ENCODE results near the gene RNF38. TPM values are rescaled to one million over a fixed set of nuclear protein-coding genes. Genes with fewer than 3 reads are reported as not detected.

Gene RNF38
- polyA plus RNA-seq, 1 of the 3 experiments (the other 2 are of a cell fraction): 9.5 TPM

DNA sequence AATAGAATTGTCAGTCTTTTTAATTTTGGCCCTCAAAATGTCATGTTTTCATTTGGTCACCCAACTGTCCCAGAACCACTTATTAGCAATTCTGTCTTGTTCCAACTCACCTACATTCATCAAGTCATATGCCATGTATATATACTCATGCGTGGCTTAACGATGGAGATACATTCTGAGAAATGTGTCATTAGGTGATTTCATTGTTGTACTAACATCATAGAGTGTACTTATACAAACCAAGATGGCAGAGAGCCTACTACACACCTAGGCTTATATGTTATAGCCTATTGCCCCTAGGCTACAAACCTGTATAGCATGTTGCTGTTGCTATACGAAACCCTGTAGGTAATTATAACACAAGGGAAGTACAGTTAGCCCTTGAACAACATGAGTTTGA lies 36.6 kb downstream of the RNF38 start:
- TF ChIP-seq NRF1 (IDR thresholded peaks at IDR 0.05; ENCODE audit: low read depth, low read length) (no peak), RCOR1 (IDR thresholded peaks at IDR 0.05; ENCODE audit: low read length) (no peak), MEF2A (IDR thresholded peaks at IDR 0.05; ENCODE audit: borderline replicate concordance, low read depth) (no peak), NFIC (IDR thresholded peaks at IDR 0.05; ENCODE audit: borderline replicate concordance) (no peak), SIN3A (IDR thresholded peaks at IDR 0.05; ENCODE audit: borderline replicate concordance, low read depth, low read length) (no peak), FOSL2 (IDR thresholded peaks at IDR 0.05; ENCODE audit: borderline replicate concordance, low read depth) (no peak), MXI1 (IDR thresholded peaks at IDR 0.05; ENCODE audit: low read depth, low read length) (no peak), FOXM1 (IDR thresholded peaks at IDR 0.05; ENCODE audit: low read depth) (no peak), POLR2AphosphoS5 (IDR thresholded peaks at IDR 0.05; ENCODE audit: low read depth, low read length) (no peak), CHD2 (IDR thresholded peaks at IDR 0.05; ENCODE audit: low read length, partially characterized antibody) (no peak), RXRA (IDR thresholded peaks at IDR 0.05; ENCODE audit: borderline replicate concordance, low read depth) (no peak), YY1 (IDR thresholded peaks at IDR 0.05; ENCODE audit: low read depth) (no peak)
- TF ChIP-seq, protein P1, sequence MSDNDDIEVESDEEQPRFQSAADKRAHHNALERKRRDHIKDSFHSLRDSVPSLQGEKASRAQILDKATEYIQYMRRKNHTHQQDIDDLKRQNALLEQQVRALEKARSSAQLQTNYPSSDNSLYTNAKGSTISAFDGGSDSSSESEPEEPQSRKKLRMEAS (IDR thresholded peaks at IDR 0.05; ENCODE audit: low read depth): no peak
- TF ChIP-seq, protein P2, sequence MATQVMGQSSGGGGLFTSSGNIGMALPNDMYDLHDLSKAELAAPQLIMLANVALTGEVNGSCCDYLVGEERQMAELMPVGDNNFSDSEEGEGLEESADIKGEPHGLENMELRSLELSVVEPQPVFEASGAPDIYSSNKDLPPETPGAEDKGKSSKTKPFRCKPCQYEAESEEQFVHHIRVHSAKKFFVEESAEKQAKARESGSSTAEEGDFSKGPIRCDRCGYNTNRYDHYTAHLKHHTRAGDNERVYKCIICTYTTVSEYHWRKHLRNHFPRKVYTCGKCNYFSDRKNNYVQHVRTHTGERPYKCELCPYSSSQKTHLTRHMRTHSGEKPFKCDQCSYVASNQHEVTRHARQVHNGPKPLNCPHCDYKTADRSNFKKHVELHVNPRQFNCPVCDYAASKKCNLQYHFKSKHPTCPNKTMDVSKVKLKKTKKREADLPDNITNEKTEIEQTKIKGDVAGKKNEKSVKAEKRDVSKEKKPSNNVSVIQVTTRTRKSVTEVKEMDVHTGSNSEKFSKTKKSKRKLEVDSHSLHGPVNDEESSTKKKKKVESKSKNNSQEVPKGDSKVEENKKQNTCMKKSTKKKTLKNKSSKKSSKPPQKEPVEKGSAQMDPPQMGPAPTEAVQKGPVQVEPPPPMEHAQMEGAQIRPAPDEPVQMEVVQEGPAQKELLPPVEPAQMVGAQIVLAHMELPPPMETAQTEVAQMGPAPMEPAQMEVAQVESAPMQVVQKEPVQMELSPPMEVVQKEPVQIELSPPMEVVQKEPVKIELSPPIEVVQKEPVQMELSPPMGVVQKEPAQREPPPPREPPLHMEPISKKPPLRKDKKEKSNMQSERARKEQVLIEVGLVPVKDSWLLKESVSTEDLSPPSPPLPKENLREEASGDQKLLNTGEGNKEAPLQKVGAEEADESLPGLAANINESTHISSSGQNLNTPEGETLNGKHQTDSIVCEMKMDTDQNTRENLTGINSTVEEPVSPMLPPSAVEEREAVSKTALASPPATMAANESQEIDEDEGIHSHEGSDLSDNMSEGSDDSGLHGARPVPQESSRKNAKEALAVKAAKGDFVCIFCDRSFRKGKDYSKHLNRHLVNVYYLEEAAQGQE (IDR thresholded peaks at IDR 0.05; ENCODE audit: low read depth, low read length): no peak
- TF ChIP-seq, protein P3, sequence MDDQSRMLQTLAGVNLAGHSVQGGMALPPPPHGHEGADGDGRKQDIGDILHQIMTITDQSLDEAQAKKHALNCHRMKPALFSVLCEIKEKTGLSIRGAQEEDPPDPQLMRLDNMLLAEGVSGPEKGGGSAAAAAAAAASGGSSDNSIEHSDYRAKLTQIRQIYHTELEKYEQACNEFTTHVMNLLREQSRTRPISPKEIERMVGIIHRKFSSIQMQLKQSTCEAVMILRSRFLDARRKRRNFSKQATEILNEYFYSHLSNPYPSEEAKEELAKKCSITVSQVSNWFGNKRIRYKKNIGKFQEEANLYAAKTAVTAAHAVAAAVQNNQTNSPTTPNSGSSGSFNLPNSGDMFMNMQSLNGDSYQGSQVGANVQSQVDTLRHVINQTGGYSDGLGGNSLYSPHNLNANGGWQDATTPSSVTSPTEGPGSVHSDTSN (IDR thresholded peaks at IDR 0.05): no peak
- TF ChIP-seq, protein P4, sequence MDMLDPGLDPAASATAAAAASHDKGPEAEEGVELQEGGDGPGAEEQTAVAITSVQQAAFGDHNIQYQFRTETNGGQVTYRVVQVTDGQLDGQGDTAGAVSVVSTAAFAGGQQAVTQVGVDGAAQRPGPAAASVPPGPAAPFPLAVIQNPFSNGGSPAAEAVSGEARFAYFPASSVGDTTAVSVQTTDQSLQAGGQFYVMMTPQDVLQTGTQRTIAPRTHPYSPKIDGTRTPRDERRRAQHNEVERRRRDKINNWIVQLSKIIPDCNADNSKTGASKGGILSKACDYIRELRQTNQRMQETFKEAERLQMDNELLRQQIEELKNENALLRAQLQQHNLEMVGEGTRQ (IDR thresholded peaks at IDR 0.05; ENCODE audit: borderline replicate concordance, low read depth, low read length): no peak
- DNase-seq: no peak
- H3K36me3 ChIP-seq (replicated peaks in 1 of 2; ENCODE audit: control insufficient read depth in 1 of 2, insufficient read depth in 2 of 2, low read length in 1 of 2): peaks cover 37 to 62% of the 10 kb centered on the region in 2 experiments
- WGBS (ENCODE audit: low lambda C conversion rate): no CpG with 5 or more reads among the region's 3 CpGs
- ChIA-PET POLR2A (no interaction called here), CTCF (no interaction called here)
- H3K27ac ChIP-seq (ENCODE audit: low read depth in 2 of 2, low read length in 1 of 2): no peak overlapping the region
- peaks cover 4% of the 10 kb centered on the region; the same call in 1 of the 2 replicates for H4K20me1 ChIP-seq (ENCODE audit: insufficient read depth)
- no peaks in the 10 kb centered on the region for H3K9me3 ChIP-seq
- H3K4me3 ChIP-seq (ENCODE audit: low read depth in 2 of 2, low read length in 1 of 2): no peak overlapping the region
- no peaks in the 10 kb centered on the region for H3K9me2 ChIP-seq
- no peak overlapping the region for H2AFZ ChIP-seq (ENCODE audit: low read depth)
- H3K27me3 ChIP-seq (ENCODE audit: insufficient read depth): no peaks in the 10 kb centered on the region
- H3K4me2 ChIP-seq: no peak overlapping the region
- H3K79me2 ChIP-seq (ENCODE audit: insufficient read depth): peaks cover 54% of the 10 kb centered on the region
- no peaks in the 10 kb centered on the region for H3K4me1 ChIP-seq (ENCODE audit: control insufficient read depth in 1 of 2, insufficient read depth in 2 of 2, low read depth in 1 of 2, low read length in 1 of 2)
- H3K9ac ChIP-seq: no peak overlapping the region
- peaks cover 10% of the 10 kb centered on the region for H3F3A ChIP-seq (replicated peaks; ENCODE audit: insufficient read depth)
